Measurements from ENCODE around the gene STK32C.
"Not testable (repeated sequence)": the region's sequence is repeated elsewhere in the genome, so short reads cannot be mapped to it uniquely, and the experiment has no call there.

The STK32C gene

GRCh38 chr10:132227851-132228390 is 79.8 kb downstream of the STK32C start:
- no peak for DNase-seq

- no peak for DNase-seq
Measured at GRCh38 chr10:132226586-132227405, 81.0 kb downstream of the STK32C start.

GRCh38 chr10:132225849-132226205 is 81.9 kb downstream of the STK32C start:
- no peak for DNase-seq

DNA sequence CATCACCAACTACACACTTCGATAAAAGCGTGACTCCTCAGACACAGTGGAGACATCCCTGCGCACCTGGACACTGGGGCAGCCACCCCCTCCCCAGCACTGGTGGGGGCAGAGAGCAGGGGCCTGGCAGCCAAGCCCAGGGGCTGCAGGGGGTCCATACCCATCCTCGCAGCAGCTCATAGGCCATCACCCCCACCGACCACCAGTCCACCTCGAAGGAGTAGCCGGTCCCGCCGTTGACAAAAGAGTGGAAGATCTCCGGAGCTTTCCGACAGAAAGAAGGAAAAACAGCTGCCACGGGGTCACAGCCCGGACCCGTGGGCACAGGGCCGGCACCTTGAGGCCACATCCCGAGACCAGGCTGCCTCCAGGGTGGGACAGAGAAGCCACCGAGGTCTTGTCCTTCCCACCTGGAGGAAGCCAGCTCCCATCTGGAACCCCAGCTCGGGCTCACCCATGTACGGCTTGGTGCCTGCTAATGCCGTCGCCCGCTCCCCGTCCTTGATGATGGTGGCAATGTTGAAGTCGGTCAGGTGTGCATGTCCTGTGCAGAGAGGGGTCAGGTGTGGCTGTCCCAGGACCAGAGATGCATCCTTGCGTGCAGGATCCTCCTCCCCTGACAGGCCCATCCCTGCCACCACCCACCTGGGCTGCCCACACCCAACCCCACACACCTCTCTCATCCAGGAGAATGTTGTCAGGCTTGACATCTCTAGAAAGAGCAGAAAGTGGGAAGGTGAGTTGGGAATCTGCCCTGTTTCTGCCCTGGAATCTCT is 82.5 kb downstream of the STK32C start:
- no peak for DNase-seq

- DNase-seq = no peak
Measured at GRCh38 chr10:132224343-132225072, 83.2 kb downstream of the STK32C start.

GRCh38 chr10:132223611-132224342 is 84.0 kb downstream of the STK32C start:
- no peak for DNase-seq

DNA sequence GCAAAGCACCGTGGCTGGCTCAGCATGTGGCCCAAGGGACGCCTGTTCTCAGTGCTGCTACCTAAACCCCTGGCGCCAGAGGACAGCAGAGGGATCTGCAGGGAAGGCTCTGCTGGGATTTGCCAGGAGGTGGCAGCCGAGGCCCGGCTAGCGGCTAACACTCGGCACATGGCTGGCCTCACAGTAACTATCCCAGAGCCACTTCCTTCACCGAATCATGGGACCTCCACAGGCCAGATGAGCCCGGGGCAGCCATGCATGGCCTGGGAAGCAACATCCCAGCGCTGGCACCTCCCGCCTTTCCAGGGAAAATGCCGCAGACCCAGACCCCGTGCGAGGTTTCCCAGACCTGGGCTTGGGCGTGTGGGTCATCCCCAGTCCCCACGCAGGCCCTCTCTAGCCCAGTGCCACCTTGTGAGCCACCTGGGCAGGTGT is 84.6 kb downstream of the STK32C start:
- peak; percentile 87 for DNase-seq

DNA sequence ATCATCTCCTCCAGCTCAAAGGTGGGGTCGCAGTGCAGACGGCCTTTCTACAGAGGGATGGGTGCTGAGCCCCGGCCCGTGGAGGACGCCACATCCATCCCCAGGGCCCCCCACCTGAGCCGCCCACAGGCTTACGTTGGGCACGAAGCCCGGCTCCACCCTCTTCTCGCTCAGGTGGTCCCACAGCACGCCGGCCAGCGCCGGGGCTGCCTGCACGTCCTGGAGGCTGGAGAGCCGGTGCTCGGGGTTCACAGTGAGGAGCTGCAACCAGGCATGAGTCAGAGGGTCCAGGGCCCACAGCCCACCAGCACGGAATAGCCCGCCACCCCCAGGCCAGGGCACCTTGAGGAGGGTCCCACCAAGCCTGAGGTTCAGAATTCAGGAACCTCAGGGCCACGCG is 85.0 kb downstream of the STK32C start:
- no peak for DNase-seq

GRCh38 chr10:132220996-132221395 is 86.8 kb downstream of the STK32C start:
- not testable (repeated sequence) for DNase-seq

DNA sequence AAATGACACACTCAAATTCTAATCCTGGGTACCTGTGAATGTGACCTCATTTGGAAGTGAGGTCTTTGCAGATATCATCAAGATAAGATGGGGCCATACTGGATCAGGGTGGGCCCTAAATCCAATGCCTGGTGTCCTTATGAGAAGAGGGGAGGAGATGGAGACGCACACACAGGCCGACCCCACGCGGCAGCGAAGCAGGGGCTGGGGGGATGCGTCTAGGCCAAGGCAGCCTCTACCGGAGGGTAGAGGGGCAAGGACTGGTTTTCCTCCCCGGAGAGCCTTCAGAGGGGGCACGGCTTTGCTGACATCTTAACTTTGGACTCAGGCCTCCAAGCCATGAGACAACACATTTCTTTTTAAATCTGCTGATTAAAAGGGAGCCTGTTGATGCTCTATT is 87.7 kb downstream of the STK32C start:
- DNase-seq = no peak

DNA sequence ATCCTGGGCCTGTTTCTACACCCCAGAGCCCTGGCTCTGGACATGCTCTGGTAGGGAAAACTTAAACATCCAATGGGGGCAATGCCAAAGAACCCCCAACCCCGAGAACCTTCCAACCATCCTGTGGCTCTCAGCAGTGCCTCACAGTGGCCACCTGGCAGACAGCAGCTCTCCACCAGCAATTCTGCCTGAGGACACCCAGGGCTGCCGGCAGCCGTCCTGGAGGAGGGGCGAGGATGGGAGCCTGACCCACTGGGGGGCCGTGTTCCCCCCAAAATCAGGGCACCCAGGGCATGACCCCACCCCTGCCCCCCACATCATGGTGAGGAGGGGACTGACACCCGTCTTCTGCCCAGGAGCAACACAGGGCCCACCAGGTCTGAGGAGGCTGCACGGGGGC is 88.3 kb downstream of the STK32C start:
- DNase-seq = no peak

DNA sequence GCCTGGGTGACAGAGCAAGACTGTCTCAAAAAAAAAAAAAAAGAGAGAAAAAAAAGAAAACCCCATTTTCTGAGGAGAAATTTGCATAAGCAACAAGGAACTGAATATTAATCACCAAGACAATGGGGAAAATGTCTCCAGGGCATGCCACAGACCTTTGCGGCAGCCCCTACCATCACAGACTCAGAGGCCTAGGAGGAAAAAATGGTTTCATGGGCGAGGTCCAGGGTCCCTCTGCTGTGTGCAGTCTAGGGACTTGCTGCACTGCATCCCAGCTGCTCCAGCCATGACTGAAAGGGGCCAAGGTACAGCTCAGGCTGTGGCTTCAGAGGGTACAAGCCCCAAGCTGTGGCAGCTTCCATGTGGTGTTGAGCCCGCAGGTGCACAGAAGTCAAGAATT is 91.3 kb downstream of the STK32C start:
- not testable (repeated sequence) for DNase-seq

DNA sequence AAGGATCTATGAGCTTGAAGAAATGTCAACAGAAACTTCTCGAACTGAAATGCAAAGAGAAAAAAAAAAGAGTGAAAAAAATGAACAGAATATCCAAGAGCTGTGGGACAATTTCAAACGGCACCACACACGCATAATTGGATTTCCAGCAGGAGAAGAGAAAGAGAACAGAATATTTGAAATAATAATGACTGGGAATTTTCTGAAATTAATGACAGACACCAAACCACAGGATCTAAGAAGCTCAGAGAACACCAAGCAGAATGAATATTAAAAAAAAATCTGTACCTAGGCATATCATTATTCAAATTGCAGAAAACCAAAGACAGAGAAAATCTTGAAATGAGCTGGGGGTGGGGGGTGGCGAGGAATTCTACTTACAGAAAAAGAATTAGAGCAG is 93.8 kb downstream of the STK32C start:
- DNase-seq = no peak

DNA sequence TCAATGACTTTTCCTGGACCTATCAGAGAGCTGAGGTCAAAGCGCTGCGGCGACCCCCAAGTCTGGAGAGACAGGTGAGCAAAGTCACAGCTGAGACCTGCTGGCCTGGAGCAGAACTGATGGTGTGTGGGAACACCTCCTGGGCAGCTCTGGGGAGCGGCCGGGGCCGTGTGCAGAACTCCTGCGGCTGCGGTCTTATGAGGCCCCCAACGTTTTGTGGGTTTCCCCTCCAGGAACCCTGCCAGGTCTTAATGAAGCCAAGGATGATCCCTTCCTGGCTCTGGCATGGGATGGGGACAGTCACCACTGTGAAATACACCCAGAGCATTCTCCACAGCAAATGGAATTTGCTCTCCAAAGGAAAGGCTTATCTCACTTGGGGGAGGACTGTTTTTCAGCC is 94.9 kb downstream of the STK32C start:
- no peak for DNase-seq

GRCh38 chr10:132211246-132211645 is 96.5 kb downstream of the STK32C start:
- no peak for DNase-seq

GRCh38 chr10:132210766-132211165 is 97.0 kb downstream of the STK32C start:
- no peak for DNase-seq

- no peak for DNase-seq
Measured at GRCh38 chr10:132209978-132210530, 97.7 kb downstream of the STK32C start.

- no peak for DNase-seq
Measured at GRCh38 chr10:132209130-132209529, 98.6 kb downstream of the STK32C start.

- DNase-seq = no peak
Measured at GRCh38 chr10:132208462-132209050, 99.2 kb downstream of the STK32C start.

DNA sequence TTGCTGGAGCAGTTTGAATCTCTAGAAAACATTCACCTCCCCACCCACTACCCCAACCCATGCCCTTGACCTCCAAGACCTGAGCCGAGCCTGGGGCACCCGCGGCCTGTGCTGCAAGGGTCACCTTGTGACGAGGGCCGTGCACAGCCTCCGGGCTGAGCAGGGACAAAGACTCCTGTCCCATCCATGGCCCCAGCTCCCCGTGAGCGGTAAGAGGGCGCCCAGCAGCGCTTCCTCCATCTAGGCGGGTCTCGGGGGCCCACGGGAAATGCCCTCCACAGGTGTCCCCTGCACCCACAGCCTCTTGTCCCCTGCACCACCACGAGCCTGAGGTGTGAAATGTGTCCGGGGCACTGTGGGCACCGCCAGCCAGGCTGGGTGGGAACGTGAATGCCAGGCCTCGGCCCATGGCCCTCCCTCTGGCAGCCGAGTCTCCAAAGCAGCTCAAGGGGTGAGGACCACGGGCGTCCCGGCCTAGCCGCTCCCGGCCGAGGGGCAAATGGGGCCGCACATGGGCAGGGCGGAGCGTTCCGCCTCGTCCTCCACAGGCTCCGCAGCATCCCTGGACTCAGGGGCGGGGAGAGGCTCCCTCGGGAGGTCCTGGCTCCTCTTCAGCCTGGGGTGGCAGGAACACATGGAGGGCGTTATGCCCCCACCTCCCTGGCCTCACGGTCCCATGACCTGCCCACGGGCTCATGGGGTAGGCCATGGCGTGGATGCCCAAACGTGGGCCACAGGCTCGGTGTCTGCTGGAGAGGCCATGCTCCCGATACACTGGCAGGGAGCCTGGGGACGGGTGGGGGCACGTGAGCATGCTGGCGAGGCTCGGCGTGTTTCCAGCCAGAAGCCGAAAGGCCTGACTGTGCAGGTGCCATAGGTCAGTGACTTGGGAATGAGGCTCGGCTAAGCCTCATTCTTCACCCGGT is 100.0 kb downstream of the STK32C start:
- DNase-seq = no peak
